EL (cell line): ENCODE measurements around the gene B3GNT7.
"Not testable (repeated sequence)": the region's sequence is repeated elsewhere in the genome, so short reads cannot be mapped to it uniquely, and the experiment has no call there.

ENCODE experiments used
- DNase-seq: peaks from one replicate; pipeline ENCODE4 v3.0.0-alpha.2; 2016

The B3GNT7 gene

DNA sequence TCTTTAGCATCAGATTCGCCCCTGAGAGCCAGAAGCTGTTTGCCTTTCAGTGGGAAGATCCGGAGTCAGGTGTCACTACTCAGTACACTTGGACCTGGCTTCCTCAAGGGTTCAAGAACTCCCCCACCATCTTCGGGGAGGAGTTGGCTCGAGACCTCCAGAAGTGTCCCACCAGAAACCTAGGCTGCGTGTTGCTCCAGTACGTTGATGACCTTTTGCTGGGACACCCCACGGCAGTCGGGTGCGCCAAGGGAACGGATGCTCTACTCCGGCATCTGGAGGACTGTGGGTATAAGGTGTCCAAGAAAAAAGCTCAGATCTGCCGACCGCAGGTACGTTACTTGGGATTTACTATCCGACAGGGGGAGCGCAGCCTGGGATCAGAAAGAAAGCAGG is 8.7 kb downstream of the B3GNT7 start:
- DNase-seq, result not testable (repeated sequence)

- DNase-seq, result peak; percentile 50
Observed at GRCh38 chr2:231405601-231406367, 10.3 kb downstream of the B3GNT7 start.

DNA sequence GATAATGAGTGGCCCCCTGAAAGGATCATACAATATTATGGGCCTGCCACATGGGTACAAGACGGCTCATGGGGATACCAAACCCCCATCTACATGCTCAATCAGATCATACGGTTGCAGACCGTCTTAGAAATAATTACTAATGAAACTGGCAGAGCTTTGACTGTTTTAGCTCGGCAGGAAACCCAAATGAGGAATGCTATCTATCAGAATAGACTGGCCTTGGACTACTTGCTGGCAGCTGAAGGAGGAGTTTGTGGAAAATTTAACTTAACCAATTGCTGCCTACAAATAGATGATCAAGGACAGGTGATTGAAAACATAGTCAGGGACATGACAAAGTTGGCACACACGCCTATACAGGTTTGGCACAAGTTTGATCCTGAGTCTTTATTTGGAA is 12.2 kb downstream of the B3GNT7 start:
- DNase-seq, result not testable (repeated sequence)

DNA sequence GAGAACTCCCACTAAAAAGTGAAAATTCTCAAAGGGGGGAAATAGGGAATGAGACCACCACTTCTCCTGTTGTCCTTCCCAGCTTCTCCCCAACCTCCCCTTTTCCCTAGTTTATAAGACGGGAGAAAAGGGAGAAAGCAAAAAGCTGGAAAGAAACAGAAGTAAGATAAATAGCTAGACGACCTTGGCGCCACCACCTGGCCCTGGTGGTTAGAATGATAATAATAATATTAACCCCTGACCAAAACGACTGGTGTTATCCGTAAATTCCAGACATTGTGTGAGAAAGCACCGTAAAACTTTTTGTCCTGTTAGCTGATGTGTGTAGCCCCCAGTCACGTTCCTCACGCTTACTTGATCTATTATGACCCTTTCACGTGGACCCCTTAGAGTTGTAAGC is 12.8 kb downstream of the B3GNT7 start:
- not testable (repeated sequence) for DNase-seq

DNA sequence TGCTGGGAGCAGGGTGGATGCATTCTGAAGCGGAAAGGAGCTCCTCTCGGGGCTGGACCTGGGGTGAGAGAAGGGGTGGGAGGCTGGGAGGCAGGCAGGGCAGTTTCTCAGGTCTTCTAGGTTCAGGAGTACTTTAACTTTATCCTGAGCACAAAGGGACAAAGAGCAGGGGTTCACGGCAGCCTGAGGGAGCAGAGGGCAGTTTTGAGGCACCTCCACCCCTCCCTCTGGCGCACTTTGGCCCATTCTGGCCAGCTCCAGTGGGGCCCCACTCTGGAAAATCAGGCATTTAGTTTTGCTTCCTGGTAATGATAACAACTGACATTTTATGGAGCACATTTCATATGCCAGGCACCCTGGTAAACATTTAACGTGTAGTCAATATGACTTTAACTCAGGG is 14.3 kb downstream of the B3GNT7 start:
- DNase-seq, result no peak

- no peak for DNase-seq
Observed at GRCh38 chr2:231410293-231411004, 14.9 kb downstream of the B3GNT7 start.

GRCh38 chr2:231411237-231411636 is 15.7 kb downstream of the B3GNT7 start:
- DNase-seq, result no peak

DNA sequence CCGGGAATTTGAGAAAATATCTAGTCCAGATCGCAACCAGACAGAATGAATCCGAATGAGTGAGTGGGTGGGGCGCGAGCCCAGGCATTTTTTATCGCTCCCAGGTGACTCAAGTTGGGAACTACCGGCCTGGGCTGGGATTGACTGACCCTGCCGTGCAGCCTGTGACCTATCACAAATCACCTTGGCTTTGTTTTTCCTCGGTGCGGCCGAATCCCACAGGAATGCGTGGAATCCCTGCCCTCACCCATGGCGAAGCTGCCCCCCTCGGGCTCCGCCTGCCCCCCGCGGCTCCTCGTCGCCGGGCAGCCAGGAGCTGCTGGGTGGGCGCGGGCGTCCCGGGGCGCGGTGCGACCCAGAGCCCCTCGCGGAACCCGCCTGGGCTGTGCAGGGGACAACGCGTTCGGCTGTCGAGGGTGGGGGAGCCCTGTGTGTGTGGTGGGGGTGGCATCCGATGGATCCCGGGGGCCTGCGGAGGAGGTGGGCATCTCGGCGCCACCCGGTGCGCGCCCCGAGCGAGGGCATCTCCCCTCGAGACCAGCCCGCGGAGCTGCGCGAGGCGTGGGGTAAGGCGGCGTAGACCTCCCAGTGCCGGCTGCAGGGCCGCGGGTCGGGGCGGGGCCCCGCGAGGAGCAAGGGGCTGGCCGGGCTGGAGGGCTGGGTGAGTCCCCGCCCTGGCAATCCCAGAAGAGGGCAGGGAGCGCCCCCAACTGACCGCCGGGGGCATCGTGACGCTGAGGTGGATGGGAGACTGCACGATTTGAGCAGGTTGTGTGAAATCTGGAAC is 16.5 kb downstream of the B3GNT7 start:
- peak; percentile 89 for DNase-seq

DNA sequence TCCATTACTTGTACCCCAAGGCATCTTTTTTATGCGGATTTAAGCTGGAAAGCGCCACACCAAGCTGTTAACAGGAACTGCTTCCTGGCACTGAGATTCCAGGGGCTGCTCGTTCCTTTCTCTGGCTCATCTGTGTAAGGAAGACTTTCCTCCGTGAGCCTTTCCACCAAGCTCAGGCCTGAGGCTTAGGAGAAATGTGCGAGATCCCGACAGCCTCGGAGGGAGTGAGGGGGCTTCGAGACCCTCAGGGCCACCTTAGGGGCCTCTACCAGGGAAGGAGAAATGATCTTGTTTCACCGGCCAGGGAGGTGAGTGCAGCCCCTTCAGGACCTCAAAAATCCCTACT is 17.1 kb downstream of the B3GNT7 start:
- DNase-seq, result no peak

DNA sequence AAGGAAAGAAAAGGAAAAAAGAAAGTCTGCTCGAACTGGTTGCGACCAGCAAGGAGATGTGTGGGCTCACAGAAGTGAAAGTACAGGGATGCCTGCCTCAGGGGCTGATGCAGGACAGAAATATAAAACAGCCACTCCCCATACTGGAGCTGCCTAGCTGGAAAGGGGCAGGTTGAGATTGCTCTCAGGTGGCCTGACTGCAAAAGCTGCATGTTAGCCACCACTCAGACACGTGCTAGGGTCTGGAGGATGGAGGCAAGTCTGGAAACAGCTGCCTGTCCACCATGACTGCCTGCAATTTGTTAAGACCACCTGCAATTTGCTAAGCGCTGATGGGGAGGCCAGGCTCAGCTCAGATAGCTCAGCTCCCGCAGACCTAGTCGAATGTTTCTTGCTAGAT is 17.9 kb downstream of the B3GNT7 start:
- no peak for DNase-seq

GRCh38 chr2:231413921-231414476 is 18.5 kb downstream of the B3GNT7 start:
- DNase-seq, result no peak

DNA sequence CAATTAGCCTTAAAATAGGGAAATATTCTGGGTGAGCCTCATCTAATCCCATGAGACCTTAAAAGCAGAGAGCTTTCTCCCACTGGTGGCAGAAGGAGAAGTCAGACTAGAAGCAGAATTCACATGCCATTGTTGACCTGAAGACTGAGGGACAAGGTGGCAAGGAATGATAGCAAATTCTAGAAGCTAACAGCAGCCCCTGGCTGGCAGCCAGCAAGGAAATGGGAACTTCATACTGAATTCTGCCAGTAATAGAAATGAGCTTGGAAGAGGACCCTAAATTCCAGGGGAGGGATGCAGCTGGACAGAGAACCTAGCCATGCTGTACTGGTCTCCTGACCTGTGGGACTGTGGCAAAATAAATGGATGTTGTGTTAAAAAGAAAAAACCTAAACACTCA is 19.5 kb downstream of the B3GNT7 start:
- no peak for DNase-seq

DNA sequence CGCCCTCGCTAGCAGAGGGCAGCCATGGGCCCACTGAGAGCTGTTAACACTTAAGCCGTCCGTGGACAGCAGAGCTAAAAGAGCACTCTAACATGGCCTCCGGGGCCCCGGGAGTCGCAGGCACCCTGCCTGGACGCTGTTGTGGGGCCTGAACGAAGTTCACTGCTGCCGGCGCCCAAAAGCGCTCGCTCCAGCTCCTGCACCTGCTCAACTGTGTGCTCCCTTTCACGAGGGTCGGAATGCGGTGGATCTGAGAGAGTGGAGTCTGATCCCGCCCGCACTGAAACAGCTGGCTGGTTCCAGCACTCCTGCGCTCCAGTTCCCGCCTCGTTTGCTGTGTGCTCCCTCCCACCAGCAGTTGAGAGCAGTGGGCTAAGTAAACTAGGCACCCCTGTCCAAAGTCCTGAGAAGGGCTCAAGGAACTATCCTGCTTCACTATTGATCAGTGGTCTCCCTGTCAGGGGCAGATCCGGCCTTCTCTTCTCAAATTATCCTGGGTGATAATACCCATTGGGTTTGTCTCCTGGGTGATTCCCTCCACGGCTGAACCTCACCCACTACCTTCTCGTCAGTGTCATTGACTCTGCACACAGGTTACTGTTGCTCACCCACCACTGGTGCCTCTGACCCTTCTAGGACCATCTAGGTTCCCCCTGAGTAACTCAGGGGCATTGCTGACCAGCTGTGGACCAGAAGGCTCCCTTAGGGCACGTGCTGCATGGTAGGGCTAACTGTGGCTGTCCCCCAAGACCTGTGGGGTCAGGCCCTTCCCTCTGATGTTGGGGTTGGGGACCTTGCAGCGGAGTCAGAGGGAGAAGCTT is 23.5 kb downstream of the B3GNT7 start:
- no peak for DNase-seq

DNA sequence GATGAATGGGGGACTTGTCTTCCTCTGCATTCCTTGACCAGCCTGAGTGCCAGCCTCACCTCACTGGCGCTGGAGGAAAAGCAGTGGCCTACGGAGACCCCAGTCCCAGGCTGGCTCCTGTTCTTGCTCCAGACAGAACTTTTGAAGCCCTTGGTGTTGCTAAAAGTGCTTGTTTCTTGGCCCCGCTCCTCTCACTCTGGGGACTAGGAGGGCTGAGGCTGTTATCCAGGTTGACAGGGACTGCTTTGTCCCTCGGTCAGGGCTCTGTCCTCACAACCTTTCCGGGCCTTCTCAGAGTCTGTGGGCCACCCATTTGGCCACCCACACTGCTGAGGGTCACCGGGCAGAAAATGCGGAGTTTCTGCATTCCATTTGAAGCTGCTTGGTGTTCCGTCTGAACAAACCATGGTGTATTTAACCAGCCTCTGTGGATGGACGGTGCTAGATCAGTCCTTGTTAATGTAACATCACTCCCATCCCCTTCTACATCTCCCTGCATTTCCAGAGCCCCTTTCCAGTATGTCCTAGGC is 25.6 kb downstream of the B3GNT7 start:
- DNase-seq, result no peak

DNA sequence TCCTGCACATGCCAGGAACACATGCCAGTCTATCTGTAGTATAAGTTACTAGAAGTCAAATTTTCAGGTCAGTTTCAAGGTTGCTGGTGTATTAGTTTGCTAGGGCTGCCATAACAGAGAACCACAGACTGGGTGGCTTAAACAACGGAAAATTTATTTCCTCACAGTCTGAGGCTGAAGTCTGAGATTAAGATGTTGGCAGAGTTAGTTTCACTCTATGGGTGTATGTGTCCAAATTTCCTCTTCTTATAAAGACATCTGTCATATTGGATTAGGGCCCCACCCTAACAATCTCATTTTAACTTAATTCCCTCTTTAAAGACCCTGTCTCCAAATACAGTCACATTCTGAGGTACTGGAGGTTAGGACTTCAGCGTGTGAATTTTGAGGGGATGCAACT is 26.5 kb downstream of the B3GNT7 start:
- no peak for DNase-seq

DNA sequence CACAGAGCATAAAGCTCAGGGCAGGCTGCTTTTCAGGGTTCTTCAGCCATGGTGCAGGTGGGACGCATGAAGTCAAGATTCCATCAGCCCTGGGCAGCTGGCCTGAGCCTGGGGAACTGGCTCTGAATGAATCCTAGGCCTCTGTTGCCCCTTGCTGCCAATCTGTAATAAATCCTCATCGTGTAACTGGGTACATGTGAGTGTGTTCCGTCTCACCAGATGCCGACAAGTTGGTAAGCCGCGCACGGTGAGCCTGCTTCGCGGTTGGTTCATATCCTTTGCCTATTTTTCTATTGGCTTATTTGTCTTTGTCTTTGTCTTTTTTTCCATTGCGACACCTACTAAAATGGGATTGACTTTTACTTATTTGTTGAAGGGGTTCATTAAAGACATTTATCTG is 27.7 kb downstream of the B3GNT7 start:
- DNase-seq, result no peak

- DNase-seq, result peak; percentile 25
Observed at GRCh38 chr2:231425291-231425810, 29.8 kb downstream of the B3GNT7 start.

GRCh38 chr2:231425811-231426703 is 30.5 kb downstream of the B3GNT7 start:
- DNase-seq, result no peak

- no peak for DNase-seq
Observed at GRCh38 chr2:231427116-231427515, 31.6 kb downstream of the B3GNT7 start.

DNA sequence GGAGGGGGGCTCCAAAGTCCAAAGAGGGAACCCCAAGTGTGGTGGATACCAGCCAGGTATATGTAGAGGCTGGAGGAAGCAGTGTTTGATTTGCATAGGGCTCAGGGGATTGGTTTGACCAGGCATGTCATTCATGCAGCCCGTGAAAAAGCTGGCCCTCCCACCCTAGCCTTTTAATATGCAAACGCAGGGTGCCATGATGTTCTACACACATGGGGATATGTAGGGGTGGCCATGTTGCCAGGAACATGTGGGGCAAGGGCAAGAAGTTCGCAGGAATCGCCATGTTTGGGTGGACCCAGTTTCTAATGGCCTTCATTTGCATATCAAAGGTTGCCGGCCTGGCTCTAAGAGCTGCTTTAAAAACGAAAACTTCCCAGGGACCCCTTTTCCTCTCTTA is 33.6 kb downstream of the B3GNT7 start:
- DNase-seq, result no peak

- no peak for DNase-seq
Observed at GRCh38 chr2:231429901-231430300, 34.4 kb downstream of the B3GNT7 start.
